Endodermal cell (in vitro differentiated cells): Measurements from ENCODE around the gene AUTS2. TPM values are rescaled to one million over a fixed set of nuclear protein-coding genes. Genes with fewer than 3 reads are reported as not detected.
A peak's percentile ranks its signal among the peaks of the same experiment; 100 is the strongest.

Source experiments
- DNase-seq: peaks from one replicate; pipeline ENCODE4 v3.0.0-alpha.2; 2017
- H3K27ac ChIP-seq: 2 replicates; pipeline ENCODE4 v1.5.1; 2013; ENCODE audit warnings: mild to moderate bottlenecking, low read depth, low read length, moderate library complexity
- H3K27me3 ChIP-seq: 2 replicates; pipeline ENCODE4 v1.6.1; 2013; ENCODE audit warnings: mild to moderate bottlenecking, low read length, moderate library complexity; ENCODE audit not compliant: insufficient read depth, control insufficient read depth, poor library complexity, severe bottlenecking
- H3K36me3 ChIP-seq: 2 replicates; pipeline ENCODE4 v1.7.0; 2013; ENCODE audit warnings: mild to moderate bottlenecking, low read length, moderate library complexity; ENCODE audit not compliant: control insufficient read depth, insufficient read depth
- H3K4me1 ChIP-seq: one replicate; pipeline ENCODE4 v1.7.0; 2013; ENCODE audit warnings: low read length; ENCODE audit not compliant: control insufficient read depth, insufficient read depth
- H3K4me3 ChIP-seq: 2 replicates; pipeline ENCODE4 v1.5.1; 2013; ENCODE audit warnings: mild to moderate bottlenecking, low read length, moderate library complexity
- H3K9ac ChIP-seq: 2 replicates; pipeline ENCODE4 v1.6.1; 2013; ENCODE audit warnings: mild to moderate bottlenecking, low read length, moderate library complexity; ENCODE audit not compliant: poor library complexity, severe bottlenecking; ENCODE audit errors: extremely low read depth
- H3K9me3 ChIP-seq: 2 replicates; pipeline ENCODE4 v1.6.1; 2013; ENCODE audit warnings: mild to moderate bottlenecking, low read length, moderate library complexity; ENCODE audit not compliant: control insufficient read depth
- H3K27ac Mint-ChIP-seq: 2 replicates; pipeline ENCODE4 v1.8.0; 2020; ENCODE audit warnings: mixed read lengths
- H3K27me3 Mint-ChIP-seq: 2 replicates; pipeline ENCODE4 v1.8.0; 2021; ENCODE audit warnings: mild to moderate bottlenecking, mixed read lengths; ENCODE audit not compliant: insufficient read depth
- H3K36me3 Mint-ChIP-seq: 2 replicates; pipeline ENCODE4 v1.8.0; 2020; ENCODE audit warnings: low read depth, mixed read lengths
- H3K4me1 Mint-ChIP-seq: 2 replicates; pipeline ENCODE4 v1.8.0; 2020; ENCODE audit warnings: mixed read lengths
- H3K4me3 Mint-ChIP-seq: 2 replicates; pipeline ENCODE4 v1.8.0; 2020; ENCODE audit warnings: mild to moderate bottlenecking, moderate library complexity, mixed read lengths
- H3K9me3 Mint-ChIP-seq: 2 replicates; pipeline ENCODE4 v1.8.0; 2020; ENCODE audit warnings: mild to moderate bottlenecking, mixed read lengths
- CTCF ChIP-seq: fragments of 200-600 bp; sonication (generic); conservative IDR thresholded peaks from 2 replicates; pipeline ENCODE4 v1.5.0; 2021; ENCODE audit warnings: antibody characterized with exemption, mild to moderate bottlenecking
- WGBS, 2 experiments: methylation state at CpG; one replicate each; pipeline versions ENCODE4 v1.1.5 to v1.1.7; 2013; ENCODE audit warnings: missing lambda C conversion rate in 2 of 2, mixed read lengths in 1 of 2; ENCODE audit not compliant: insufficient coverage in 1 of 2, insufficient read length in 1 of 2; 5-methylcytosine and 5-hydroxymethylcytosine counted together
- total RNA-seq, 2 donors: library from RNA; stranded (reverse); fragmentation: NEBNext Ultra II Directional in 1 of 2; extraction: Animal tissue kit (Norgen Biotek cat#: 25700) in 1 of 2; gene quantifications; 2 replicates in 1 of 2; 3 replicates in 1 of 2; pipeline ENCODE4 v1.2.1, GENCODE V29; 2021

Gene AUTS2
- total RNA-seq, 2 donors from 2014 or later, result 76.8 to 106 TPM

- Histone ChIP-seq H3K4me1 (peaks cover 5% of the 10 kb centered on the region), H3K27me3 (no peaks in the 10 kb centered on the region), H3K4me3 (no peak overlapping the region), H3K9ac (no peak overlapping the region), H3K36me3 (no peaks in the 10 kb centered on the region), H3K27ac (peak overlapping the region; percentile 25), H3K9me3 (no peaks in the 10 kb centered on the region)
- peaks cover 22% of the 10 kb centered on the region for H3K4me1 Mint-ChIP-seq
- DNase-seq, result peak; percentile 70
- no peaks in the 10 kb centered on the region for H3K27me3 Mint-ChIP-seq
- no peak overlapping the region for H3K27ac Mint-ChIP-seq
- no peaks in the 10 kb centered on the region for H3K9me3 Mint-ChIP-seq
- no peak overlapping the region for H3K4me3 Mint-ChIP-seq
- peaks cover 2% of the 10 kb centered on the region for H3K36me3 Mint-ChIP-seq
- WGBS, 2 experiments, result 31 to 51% methylated on average over 3 to 6 of the region's 6 CpGs
- no peak for TF ChIP-seq CTCF
Measured at GRCh38 chr7:70183278-70183677, 585.0 kb downstream of the AUTS2 start.

GRCh38 chr7:70188901-70189650 lies 590.8 kb downstream of the AUTS2 start:
- WGBS, 2 experiments, result 97 to 99% methylated on average over 4 of the region's 4 CpGs
- no peaks in the 10 kb centered on the region for H3K27me3 Mint-ChIP-seq

GRCh38 chr7:70189776-70190175 lies 591.5 kb downstream of the AUTS2 start:
- no peak overlapping the region for H3K9ac ChIP-seq
- H3K36me3 ChIP-seq, result no peaks in the 10 kb centered on the region
- TF ChIP-seq CTCF, result no peak
- H3K4me3 ChIP-seq, result no peak overlapping the region
- H3K36me3 Mint-ChIP-seq, result peaks cover 4% of the 10 kb centered on the region
- no peak overlapping the region for H3K27ac ChIP-seq
- 96% methylated on average over 4 of the region's 4 CpGs; no CpG with 5 or more reads in 1 of the 2 experiments for whole genome bisulfite sequencing, 2 experiments
- H3K9me3 Mint-ChIP-seq, result peaks cover 10% of the 10 kb centered on the region
- H3K9me3 ChIP-seq, result peaks cover 11% of the 10 kb centered on the region
- no peak overlapping the region for H3K4me3 Mint-ChIP-seq
- no peaks in the 10 kb centered on the region for H3K4me1 ChIP-seq
- DNase-seq, result no peak
- no peaks in the 10 kb centered on the region for H3K27me3 Mint-ChIP-seq
- H3K27me3 ChIP-seq, result no peaks in the 10 kb centered on the region
- H3K27ac Mint-ChIP-seq, result no peak overlapping the region
- H3K4me1 Mint-ChIP-seq, result peaks cover 8% of the 10 kb centered on the region

More at GRCh38 chr7:70188901-70189650, 590.8 kb downstream of the AUTS2 start:
- no peak for DNase-seq
- H3K4me3 ChIP-seq, result no peak overlapping the region
- TF ChIP-seq CTCF, result no peak
- H3K27ac ChIP-seq, result no peak overlapping the region
- no peak overlapping the region for H3K27ac Mint-ChIP-seq
- H3K4me1 Mint-ChIP-seq, result peaks cover 8% of the 10 kb centered on the region
- H3K27me3 ChIP-seq, result no peaks in the 10 kb centered on the region
- no peak overlapping the region for H3K4me3 Mint-ChIP-seq
- H3K9me3 ChIP-seq, result peaks cover 11% of the 10 kb centered on the region
- H3K36me3 ChIP-seq, result no peaks in the 10 kb centered on the region
- H3K36me3 Mint-ChIP-seq, result peaks cover 4% of the 10 kb centered on the region
- no peak overlapping the region for H3K9ac ChIP-seq
- peaks cover 10% of the 10 kb centered on the region for H3K9me3 Mint-ChIP-seq
- no peaks in the 10 kb centered on the region for H3K4me1 ChIP-seq
